NCI-H1417 treated with DMSO at 0.1 percent for 48 hours (cell line): ENCODE measurements around the gene ZFAND6.
"Not testable (repeated sequence)": the region's sequence is repeated elsewhere in the genome, so short reads cannot be mapped to it uniquely, and the experiment has no call there.

Source experiments
- DNase-seq: peaks from one replicate; lab custom pipeline; 2025; lab: John Stamatoyannopoulos, UW

The ZFAND6 gene

DNA sequence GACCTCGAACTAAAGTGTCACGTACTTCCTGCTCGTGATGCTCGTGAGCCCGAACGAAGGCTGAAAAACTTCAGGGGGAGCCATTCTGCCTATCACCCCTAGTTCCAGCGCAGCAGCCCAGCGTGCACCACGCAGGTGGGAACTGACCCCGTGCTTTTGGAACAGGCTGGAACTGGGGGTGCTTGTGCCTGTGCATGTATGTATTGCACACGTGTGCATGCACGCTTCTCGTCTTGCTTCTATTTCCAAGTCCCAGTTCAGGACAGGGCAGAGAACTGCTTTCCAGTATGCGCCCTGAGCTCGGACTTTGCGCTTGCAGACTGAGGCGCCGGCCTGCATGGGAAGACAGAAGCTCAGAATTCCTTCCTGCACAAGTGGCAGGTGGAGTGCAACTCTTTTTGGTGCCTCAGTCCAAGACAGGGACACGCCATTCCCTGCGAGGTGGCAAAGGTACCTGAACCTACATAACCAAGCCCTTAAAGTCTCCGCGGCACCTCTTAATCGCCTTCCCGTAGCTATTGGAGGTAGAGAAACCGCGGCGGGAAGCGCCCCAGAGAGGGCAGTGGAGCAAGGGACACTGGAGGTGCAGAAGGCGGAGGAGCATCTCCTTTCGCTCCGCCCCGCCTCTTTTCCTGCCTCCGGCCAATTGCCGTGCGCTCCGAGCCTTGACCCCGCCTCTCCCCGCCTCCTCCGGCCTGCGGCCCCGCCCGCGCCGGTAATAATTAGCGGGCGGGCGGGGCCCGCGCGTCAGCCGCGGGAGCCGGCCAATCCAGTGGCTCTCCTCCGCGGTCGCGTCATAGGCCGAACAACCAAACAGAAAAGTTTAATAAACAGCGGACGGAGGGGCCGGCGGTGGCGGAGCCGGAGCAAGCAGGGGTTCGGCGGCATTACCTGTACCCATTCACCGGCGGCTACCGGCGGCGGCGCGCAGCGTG is at the start of gene ZFAND6:
Gene ZFAND6, plus strand, starts transcription at position 826 of the 935 bp plus-strand sequence. CDS start 60,669 bp downstream, outside the sequence.
- peak; percentile 92 for DNase-seq

GRCh38 chr15:80010131-80010673 is 49.3 kb upstream of the ZFAND6 start:
- DNase-seq = no peak

DNA sequence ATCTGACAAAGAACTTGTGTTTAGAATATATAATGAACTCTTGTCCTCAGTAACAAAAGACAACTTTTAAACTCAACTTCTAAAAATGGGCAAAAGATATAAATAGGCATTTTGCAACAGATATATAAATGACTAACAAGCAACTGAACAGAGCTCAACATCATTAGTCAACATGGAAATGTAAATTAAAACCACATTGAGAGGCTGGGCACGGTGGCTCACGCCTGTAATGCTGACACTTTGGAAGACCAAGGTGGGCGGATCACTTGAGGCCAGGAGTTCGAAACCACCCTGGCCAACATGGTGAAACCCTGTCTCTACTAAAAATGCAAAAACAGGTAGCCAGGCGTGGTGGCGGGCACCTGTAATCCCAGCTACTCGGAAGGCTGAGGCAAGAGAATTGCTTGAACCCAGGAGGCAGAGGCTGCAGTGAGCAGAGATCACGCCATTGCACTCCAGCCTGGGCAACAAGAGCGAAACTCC is 48.4 kb upstream of the ZFAND6 start:
- DNase-seq = not testable (repeated sequence)

- DNase-seq = no peak
Observed at GRCh38 chr15:80011596-80011995, 47.9 kb upstream of the ZFAND6 start.

DNA sequence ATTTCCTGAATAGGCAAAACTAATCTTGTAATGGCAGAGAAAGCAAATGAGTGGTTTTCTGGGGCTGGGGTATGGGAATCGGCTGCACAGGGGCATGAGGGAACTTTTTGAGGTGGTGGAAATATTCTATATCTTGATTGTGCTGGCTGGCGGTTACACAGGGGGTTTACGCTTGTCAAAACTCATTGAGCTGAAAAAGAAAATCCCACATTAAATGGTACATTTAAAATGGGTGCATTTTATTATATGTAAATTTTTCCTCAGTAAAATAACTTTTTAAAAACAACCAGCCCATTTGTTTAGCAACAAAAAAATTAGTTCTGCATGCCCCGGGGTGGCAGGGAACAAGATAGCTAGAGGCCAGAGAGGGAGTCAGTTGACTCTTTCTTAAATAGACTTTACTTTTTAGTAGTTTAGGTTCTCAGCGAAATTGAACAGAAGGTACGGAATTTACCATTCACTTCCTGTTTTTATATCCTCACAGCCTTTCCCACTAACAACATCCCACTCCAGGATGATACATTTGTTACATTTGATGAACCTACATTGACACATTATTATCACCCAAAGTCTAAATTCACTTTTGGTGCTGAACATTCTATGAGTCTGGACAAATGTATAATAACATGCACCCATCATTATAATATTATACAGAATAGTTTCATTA is 47.3 kb upstream of the ZFAND6 start:
- no peak for DNase-seq

- not testable (repeated sequence) for DNase-seq
Observed at GRCh38 chr15:80014186-80014585, 45.3 kb upstream of the ZFAND6 start.

DNA sequence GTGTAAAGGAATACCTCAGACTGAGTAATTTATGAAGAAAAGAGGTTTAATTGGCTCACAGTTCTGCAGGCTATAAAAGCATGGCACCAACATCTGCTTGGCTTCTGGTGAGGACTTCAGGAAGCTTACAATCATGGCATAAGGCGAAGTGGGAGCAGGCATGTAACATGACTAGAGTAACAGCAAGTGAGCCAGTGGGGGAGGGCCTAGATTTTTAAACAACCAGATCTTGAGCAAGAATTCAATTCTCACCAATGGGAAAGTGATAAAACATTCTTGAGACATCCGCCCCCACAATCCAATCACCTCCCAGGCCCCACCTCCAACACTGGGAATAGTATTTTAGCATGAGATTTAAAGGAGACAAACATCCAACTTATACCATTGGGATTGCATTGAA is 44.3 kb upstream of the ZFAND6 start:
- DNase-seq = no peak

- DNase-seq = not testable (repeated sequence)
Observed at GRCh38 chr15:80016506-80016905, 43.0 kb upstream of the ZFAND6 start.

DNA sequence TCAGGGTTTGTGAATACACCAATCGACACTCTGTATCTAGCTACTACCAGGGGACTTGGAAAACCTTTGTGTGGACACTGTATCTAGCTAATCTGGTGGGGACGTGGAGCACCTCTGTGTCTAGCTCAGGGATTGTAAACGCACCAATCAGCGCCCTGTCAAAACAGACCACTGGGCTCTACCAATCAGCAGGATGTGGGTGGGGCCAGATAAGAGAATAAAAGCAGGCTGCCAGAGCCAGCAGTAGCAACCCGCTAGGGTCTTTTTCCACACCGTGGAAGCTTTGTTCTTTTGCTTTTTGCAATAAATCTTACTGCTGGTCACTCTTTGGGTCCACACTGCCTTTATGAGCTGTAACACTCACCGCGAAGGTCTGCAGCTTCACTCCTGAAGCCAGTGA is 42.3 kb upstream of the ZFAND6 start:
- not testable (repeated sequence) for DNase-seq

- DNase-seq = no peak
Observed at GRCh38 chr15:80019168-80019745, 40.2 kb upstream of the ZFAND6 start.

GRCh38 chr15:80020149-80020548 is 39.3 kb upstream of the ZFAND6 start:
- DNase-seq = not testable (repeated sequence)

DNA sequence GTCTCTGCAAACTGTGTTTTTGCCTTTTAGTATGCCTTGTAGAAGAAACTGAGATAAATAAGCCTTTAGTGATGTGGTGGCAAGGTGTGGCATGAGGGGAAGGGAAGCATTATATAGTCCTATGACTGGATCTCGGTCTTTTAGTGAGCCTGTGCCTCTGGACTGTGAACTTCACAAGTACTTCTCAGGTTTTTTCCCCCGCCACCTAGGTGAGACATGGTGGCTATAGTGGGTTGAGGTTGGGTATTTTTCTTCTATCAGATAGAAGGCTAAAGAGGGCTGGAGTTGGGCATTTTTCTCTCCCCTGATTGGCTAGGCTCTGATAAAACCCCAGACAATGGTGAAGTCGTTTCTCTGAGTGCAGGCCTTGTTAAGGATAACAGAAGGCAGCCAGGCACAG is 38.7 kb upstream of the ZFAND6 start:
- DNase-seq = no peak

DNA sequence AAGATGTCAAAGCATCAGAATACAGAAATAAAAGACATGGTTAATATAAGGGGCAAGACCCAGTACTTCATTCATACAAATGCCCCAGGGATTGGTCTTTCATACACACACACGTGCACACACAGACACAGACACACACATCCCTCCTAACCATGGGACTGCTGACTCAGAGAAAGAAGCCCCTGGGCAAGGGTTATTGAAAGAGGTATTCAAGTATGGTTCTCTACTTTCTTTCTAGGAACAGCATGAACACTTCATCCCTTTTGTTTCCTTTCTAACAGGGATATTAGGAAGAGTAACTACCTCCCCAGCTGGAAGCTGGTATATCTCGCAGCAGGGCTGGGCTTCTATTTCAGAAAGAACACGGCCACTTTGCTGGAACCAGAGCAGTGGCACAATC is 33.2 kb upstream of the ZFAND6 start:
- no peak for DNase-seq

DNA sequence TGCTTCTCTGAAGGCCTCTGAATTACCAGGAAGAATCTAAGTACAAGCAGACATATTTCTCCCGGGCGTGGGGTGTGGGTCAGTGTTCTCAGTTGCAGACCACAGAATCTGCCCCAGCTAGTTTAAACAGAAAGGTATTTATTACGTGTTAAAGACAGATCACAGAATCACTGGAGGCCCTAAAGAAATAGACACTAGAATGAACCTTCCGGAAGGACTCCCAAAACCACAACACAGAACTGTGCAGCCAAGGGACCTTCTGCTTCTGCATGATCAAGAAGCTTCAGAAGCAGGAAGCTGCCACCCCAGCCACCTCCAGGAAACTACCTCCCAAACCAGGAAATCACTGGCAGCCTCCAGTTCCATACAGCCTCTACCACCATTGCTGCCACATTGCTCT is 32.7 kb upstream of the ZFAND6 start:
- no peak for DNase-seq

- DNase-seq = no peak
Observed at GRCh38 chr15:80028937-80029336, 30.5 kb upstream of the ZFAND6 start.

DNA sequence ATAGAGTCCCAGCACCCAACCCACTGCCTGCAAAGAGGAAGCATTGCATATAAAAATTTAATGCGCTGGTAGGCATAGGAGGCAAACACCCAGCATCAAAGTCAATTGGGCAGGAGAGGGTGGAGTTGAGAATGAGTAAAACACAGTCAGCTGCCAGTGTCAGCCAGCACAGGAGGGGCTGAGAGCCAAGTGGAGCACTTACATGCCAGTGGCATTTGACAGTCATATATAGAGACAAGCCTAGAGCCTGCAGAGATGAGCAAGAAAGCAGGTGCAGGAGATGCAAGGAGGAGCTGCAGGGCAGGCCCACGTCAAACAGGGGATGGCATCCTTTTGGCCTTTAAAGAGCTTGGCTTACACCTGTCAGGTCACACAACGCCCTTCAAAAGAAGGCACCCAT is 27.6 kb upstream of the ZFAND6 start:
- peak; percentile 62 for DNase-seq

DNA sequence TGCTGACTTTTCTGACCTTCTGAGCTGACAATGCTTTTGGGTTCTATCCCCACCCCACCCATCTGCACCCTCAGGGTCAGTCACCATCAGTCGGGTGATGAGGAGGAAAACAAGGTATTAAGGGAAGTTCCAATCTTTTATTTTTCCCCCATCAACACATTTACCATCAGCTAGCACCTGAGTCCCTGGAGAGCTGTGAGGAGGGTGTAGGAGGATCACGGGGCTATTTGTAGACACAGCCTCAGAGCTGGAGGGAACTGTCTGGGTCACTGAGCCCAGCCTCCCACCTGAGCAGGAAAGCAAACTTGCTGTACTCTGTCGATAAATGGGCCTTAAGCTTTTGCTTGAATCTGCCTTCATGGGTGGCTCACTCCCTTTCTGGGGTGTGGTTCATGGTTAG is 24.8 kb upstream of the ZFAND6 start:
- DNase-seq = no peak

- no peak for DNase-seq
Observed at GRCh38 chr15:80036071-80036470, 23.4 kb upstream of the ZFAND6 start.

DNA sequence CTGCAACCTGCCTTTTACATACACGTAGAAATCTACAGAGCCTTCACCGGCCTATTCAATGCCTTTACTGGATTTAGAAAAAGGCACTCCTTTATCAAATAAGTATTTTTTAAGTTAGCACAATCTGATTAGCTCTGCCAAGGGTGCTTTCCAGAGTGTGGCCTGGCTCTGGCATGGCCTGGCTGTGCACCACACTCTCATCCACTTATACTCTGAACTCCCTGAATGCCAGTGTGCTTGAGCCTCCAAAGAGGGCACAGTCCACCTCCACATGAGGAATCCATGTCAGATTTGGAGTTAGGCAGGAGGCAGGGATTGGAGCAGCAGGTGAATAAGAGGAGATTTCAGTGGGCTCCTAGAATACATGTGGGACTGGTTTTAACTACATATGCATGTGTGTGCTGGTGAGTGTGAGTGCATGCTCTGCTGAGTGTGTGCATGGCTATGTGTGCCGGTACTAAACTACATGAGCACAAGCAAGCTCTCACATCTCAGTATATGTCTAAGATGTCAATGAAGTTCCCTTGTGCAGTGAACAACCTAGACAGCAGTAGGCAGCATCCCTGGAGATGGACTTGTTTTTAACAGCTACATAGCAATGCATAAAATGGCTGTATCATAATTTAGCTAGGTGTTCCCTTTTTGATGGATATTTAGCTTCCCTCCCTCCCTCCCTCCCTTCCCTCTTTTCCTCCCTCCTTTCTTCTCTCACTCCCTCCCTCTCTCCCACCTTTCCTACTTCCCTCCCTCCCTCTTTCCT is 17.8 kb upstream of the ZFAND6 start:
- no peak for DNase-seq

DNA sequence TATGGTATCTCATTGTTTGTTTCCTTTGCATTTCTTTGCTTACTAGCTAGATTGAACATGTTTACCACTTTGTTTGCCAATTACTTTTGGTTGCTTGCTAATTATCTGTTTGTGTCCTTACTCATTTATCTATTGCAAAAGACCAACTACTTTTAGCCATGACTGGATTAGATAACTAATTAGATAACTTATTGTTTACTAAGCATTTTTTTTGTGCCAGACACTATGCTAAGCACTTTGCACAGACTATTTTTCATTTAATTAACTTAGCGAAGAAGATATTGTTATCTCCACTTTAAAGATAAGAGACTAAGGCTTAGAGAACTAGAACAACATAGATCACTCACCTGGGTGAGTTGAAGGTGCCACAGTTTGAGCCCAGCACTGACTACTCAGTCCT is 16.9 kb upstream of the ZFAND6 start:
- no peak for DNase-seq

DNA sequence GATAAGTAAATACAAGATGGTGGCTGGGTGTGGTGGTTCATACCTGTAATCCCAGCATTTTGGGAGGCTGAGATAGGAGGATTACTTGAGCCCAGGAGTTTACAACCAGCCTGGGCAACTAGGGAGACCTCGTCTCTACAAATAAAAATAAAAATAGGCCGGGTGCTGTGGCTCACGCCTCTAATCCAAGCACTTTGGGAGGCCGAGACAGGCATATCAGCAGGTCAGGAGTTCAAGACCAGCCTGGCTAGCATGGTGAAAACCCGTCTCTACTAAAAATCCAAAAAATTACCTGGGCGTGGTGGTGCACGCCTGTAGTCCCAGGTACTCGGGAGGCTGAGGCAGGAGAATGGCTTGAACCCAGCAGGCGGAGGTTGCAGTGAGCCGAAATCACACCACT is 14.3 kb upstream of the ZFAND6 start:
- DNase-seq = not testable (repeated sequence)

DNA sequence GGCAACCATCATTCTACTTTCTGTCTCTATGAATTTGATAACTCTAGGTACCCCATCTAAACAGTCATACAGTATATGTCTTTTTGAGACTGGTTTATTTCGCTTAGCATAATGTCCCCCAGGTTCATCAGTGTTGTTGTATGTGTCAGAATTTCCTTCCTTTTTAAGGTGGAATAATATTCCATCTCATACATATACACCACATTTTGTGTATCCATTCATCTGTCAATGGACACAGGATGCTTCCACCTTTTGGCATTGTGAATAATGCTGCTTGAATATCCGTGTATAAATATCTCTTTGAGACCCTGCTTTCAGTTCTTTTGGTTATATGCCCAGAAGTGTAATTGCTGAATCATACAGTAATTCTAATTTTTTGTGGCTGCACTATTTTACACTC is 10.4 kb upstream of the ZFAND6 start:
- DNase-seq = no peak
